Measurements from ENCODE around the gene RABGAP1.

Gene RABGAP1

DNA sequence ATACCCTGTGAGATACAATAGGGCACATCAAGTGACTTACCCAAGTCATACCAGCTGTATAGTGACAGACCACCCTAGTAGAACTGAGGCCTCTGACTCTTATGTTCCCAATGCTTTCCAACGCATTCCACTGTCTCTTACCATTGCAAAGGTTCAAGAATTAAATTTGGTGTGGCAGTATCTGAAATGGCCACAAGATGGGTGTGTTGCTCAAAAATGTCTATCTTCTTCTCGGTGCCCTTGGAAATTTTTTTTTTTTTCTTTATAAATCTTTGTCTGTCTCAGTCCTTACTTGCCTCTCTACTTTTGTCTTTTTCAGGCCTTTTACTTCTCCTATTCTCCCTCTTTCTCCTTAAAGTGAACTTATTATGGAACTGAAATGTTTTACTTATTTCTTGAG lies 141.0 kb downstream of the RABGAP1 start:
- DNase-seq: no peak

DNA sequence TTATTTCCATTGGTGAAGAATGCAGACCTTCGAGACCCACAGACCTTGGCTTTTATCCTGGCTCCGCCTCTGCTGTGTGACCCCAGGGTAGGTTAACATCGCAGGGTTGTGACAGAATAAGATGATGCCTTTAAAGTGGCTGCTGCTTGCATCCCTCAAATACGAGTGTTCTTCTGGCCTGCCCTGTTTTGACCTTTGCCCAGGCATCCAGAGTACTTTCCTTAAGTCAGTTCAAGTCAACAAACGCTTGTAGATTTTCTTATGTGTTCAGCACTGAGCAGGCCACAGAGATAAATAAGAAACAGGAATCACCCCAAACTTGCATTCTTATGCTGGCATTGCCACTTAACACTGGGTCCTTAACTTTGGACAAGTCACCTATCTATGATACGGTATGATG lies 142.9 kb downstream of the RABGAP1 start:
- DNase-seq: no peak

DNA sequence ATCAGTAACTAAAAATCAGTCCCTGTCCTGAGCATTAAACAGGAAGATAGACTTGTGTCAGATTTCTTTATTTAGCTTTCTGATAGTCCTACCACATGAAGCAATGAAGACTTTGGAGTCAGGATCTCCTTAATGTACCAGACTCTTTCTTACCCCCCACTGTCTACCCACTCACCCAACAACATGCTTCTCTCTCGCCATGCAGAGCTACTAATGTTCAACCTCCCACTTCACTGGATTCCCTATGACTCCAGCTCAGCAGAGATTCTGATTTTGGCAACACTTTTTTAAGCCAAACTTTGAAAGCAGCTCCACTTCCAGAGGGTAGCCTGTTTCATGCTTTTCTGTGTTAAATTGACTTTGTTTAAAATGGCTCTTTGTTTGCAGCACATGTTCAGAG lies 143.4 kb downstream of the RABGAP1 start:
- no peak for DNase-seq

DNA sequence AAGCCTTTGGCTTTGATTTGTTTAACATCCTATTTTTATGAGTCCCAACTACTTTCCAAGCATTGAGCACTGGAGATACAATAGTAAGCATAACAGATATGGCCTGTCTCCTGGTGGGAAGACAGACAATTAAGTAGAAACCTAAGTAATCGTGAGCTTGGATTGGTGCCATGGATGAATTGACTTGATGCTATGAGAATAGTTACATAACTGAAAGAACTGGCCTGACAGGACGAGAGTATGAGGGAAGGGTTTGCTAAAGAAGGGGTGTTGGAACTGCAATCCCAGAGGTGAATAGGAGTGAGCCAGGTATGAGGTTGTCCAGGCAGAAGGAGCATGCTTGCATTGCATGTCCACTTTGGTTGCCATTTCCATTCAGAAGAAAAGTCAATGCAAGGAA lies 145.1 kb downstream of the RABGAP1 start:
- DNase-seq: no peak

DNA sequence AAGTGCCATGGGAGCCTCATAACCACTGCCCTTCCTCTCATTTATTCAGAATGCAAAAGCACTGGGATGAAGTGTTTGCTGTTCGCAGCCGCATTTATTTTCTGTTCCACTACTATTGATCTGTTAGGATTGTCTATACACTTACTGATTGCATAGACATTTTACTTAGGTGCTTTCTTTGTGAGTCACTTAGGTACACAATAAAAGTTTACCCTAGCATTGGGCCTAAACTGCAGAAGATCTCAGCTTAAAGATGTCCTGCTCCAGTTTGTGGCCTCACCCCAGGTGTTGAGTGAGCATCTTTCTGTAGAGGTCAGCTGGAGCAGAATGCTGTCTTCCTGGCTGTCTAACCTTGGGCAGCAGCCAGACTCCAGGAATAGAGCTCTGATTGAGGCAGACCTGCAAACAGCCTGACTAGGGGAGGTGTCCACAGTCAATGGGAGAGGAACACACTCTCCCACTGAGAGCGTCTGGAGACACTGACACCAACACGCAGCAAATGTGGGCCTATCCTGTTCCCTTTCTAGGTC lies 146.6 kb downstream of the RABGAP1 start:
- no peak for DNase-seq

DNA sequence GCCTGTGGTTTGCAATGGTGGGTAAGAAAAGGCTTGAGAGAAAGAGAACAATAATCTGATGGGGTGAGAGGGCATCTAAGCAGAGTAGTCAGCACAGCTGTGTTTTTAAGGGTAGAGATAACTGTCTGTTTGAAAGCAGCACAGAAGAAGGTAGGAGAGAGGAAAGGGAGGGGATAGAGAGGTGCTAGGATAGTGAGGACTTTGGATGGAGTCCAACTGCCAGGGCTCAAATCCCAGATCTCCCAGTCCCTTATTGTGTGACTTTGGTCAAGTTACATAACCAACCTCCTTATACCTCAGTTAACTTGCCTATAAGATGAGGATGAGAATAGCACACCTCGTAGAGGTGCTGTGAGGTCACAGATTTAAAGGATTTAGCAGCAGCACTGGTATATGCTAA lies 148.2 kb downstream of the RABGAP1 start:
- no peak for DNase-seq

DNA sequence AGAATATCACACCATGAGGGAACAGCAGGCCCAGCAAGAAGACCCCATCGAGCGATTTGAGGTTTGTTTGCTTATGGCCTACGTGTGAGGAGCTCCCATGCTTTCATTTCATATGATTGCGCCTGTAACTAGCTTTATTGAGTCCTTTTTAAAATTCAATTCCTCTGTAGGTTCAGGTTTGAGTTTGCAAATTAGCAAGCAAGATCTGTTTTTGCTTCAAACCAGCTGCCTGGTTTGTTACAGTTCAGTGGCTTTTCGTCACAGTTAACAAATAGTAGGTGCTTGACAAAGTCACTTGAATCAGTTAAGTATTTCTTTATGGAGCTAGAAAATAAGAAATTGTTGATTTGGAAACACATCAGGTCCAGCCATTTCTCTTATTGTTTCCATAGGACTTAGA lies 149.0 kb downstream of the RABGAP1 start:
- DNase-seq: no peak

DNA sequence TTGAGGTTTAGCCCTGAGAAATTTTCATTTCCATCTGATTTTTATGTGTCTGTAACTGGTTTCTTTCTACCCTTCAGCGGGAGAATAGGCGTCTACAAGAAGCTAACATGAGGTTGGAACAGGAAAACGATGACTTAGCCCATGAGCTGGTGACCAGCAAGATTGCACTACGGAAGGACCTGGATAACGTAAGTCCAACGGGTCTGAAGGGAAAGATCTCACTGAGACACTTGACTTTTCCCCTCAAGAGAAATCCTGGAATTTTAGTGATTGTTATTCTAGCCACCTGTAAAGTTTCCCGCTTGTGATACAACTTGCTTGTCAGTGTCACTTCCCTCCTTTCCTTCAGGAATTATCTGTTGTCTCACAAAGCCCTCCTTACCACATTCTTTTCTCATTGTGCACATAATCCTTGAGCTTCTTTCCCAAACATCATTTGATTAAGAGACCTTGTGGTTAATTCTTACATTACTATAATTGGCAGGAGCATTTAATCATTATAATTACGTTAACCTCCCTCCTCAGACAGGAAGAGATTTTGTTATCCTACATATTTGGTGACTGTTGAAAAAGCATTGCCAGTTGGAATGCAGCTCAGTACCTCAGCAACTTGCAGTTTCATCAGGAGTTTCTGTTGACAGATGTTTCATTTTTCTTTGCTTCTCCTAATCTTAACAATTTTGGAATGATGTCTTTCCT lies 149.5 kb downstream of the RABGAP1 start:
- DNase-seq: no peak

DNA sequence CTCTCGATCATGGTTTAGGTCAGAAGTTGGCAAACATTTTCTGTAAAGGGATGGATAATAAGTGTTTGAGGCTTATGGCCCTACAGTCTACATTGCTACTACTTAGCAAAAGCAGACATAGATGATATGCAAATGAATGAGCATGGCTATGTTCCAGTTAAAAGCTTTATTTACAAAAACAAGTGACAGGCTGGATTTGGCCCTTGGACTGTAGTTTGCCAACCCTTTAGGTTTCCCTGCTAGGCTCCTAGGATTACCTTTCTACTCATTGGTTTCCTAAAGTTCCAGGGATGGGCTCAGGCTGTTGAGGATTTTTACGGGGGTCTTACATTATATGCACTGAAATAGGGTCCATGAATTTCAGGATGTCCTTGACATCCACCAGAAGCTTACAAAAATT lies 150.1 kb downstream of the RABGAP1 start:
- DNase-seq: no peak

DNA sequence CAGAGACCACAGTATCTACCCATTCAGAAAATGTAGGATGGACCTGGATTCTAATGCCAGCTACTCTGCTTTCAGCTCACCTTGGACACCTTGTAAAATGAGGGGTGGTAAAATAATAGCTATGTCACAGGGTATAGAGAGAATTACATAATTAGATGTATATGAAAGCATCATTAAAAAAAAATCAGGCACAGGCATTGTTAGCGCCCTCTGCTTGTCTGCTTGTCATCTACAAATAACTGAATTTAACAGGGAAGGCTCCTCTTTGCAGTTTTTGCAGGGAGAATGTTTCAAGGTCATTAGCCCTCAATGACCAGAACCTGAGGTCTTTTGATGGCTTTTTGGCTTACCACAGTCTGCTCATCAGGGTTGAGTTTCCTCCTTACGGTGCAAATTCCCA lies 150.6 kb downstream of the RABGAP1 start:
- no peak for DNase-seq

DNA sequence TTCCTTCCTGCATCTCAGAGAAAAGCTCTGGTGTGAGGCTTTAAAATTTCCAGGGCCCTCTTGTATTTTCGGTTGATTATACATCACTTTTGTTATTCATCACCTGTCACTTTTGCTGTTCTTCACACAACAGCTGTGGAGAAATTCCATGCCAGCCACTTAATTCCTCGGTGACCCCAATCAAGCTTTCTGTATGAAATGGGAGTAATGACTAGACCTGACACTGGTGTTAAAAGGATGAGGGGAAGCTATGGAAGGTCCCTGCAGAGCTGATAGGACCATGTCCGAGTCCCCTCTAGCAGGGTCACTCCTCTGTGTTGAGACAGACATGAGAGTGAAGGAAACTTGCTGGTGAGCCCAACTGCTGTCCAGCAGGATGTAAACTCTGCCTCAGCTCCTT lies 152.3 kb downstream of the RABGAP1 start:
- DNase-seq: no peak

DNA sequence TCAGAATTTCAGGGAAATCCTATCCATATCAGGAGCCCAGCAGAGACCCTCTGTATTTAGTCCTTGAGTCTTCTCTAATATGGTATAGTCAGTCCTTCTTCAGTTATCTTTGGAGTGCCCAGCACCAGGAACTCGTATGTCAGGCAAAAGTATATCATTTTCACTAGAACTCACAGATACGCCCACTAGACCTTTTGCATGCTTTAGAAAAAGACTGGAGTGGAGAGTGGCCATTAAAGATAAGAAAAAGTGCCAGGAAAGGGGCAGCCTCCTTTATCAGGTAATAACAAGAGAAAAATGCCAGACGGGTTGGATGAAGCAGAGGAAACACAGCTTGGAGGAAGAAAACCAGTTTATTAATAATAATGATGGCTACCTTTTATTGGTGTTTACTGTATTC lies 156.2 kb downstream of the RABGAP1 start:
- DNase-seq: no peak

DNA sequence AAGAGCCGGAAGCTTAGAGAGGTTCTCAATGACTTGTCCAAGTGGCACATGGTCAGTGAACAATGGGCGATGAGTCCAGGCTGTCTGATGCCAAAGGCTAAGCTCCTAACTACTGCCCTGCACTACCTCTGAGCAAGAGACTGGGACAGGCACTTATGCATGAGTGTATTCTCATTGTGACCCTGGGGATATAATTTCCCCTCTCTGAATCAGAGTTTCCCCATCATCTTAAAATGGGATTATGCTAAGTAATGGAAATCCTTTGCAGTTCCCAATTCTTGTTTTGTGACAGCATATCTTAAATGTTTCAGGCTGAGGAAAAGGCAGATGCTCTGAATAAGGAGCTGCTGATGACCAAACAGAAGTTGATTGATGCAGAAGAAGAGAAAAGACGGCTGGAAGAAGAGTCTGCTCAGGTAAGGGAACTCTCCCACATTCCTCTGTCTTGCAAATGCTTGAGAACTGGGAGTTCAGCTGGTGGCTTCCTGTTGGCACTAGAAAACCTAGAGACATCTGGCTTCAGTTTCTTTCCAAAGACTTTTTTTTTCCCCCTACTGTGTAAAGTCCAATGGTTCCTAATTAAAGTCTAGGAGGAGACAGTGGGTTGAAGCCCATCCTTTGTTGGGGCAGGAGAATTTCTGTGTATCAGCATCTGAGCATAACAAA lies 156.7 kb downstream of the RABGAP1 start:
- no peak for DNase-seq

DNA sequence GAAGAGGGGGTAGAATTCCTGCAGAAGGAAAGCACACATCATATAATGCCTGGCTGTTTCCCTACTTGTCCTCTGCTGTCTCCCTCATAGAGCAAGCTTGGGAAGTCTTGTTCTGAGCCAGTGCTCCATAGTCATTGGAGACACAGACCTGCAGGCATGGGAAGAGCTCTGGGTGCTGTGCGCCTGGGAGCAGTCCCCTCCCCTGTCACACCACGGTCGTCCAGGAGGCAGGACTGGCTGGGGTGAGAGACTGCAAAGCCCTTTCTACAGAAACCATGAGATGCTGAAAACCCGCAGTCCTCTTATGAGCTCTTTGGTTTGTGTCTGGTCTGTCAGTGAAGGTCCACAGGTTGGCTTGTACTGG lies 157.3 kb downstream of the RABGAP1 start:
- no peak for DNase-seq

DNA sequence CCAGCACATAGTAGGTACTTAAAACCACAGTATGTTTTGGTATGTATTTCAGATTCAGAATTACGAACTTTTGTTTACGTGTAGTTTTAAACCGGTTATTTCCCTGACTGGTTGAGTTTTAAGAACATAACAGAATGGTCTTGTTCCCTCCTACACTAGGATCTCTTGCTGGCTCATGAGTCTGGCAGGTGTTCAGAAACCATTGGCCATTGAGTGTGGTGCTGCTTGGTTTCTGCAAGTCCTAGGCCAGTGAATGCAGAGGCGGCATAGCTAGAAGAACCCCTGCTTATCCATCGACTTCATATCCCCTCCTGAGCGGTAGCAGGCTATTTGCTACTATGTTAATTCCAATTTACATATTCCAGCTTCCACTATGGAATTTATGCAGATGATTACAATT lies 158.2 kb downstream of the RABGAP1 start:
- peak in 7 of 56 donors; percentile 22 to 49 (median 42) for DNase-seq

DNA sequence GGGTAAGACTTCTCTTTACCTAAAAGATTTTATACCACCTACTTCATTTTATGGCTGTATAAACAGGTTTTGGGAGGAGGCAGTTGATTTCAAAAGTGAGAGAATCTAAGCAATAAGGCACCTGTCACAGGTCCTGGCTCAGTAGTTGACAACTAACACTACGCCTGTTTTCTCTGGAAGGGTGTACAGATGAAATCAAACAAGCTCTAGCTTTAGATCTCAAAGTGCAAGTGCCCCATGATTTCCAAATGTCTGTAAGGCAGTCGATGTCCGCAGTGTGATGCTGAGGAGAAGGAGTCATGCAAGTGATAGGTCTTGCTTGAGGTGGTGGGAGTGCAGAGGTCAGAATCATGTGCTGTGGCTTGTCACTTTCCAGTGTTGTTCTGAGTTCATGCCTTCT lies 158.7 kb downstream of the RABGAP1 start:
- no peak for DNase-seq

DNA sequence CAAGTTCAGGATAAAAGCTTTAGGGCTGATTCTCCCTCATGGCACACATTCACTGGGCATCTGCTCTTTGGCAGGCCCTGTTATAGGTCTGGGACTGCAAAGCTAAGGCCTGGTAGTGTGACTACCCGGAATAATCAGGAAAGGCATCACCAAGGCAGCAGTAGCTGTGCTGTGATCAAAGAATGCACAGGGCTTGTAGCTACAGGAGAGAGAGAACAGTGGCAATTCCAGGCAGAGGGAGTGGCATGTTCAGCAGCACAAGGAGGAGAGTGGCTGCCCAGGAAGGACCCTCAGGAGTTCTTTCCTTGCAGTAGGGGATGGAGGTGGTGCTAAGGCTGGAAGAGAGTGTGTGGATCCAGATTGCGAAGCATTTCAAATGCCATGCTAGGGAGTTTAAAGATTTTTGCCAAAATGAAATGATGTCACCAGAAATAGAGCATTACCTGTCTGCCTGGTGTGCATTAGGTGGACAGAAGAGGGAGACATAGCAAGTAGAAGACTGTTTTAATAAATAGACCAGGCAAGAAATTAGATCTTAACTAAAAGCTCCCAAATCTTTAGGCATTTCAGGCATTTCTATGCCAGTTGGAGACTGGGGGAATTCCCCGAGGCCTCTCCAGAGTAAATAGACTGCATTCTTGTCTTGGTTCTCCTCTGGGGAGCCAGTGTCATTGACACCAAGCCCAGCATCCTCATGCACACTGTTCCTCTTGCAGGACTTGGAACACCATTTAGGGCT lies 161.7 kb downstream of the RABGAP1 start:
- no peak for DNase-seq

DNA sequence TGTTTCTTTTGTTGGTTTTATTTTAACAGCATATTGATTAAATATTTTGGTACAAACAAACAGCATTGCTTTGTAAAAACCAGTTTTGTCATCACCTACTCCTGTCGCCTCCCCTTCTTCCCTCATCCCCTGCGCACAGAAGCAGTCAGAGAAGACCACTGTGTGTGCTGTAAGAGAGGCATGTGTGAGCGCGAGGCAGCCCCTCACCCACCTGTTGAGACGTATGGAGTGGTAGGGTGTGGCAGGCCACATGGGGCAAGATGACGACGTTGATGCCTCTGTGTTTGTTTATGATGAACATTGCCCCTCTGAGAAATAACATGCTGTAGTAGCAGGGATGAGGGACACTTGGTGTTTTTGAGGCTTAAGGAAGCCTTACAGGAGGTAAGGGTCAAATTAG lies 164.0 kb downstream of the RABGAP1 start:
- DNase-seq: no peak

DNA sequence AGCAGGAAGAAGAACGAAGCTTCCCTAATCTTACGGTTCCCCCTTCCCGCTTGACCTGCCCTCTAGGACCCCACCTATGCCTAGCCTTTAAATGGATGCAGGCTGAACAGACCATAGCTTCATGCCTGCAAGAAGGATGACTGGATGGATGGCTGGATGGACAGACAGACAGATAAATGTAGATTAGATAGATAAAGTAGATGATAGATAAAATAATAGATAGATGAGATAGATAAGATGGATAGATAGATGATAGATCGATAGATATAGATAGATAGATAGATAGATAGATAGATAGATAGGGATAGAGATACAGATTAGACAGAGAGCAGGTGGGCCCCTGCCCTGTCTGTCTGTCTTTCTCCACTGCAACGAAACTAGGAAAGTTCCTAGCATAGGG lies 164.7 kb downstream of the RABGAP1 start:
- DNase-seq: no peak

DNA sequence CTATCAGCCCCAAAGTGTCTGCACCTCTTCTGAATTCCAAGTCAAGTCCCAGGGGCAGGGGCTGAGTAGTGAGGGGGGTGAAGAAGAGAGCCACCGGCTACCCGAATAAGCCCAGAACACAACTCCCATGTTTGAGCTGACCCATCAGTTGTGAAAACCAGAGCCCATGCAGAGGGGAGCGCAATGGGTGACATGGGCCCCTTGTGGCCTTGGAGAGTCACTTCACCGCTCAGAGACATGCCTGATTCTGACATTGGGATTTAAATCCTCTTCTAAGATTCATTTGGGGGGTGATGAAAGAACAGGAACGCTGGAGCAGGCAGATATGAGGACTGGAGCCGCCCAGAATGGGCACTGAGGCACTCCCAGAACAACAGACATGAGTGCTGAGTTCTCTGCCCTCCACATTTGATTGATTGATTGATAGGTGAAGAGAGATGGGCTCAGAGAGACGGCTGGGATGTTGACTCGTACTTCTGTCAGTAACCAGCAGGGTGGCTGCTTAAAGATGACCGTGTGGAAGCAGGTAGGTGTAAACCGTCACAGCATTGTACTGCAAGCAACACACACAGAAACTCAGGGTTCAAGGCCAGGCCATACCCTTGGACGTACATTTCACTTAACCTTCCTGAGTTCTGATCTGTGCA lies 166.9 kb downstream of the RABGAP1 start:
- no peak for DNase-seq

DNA sequence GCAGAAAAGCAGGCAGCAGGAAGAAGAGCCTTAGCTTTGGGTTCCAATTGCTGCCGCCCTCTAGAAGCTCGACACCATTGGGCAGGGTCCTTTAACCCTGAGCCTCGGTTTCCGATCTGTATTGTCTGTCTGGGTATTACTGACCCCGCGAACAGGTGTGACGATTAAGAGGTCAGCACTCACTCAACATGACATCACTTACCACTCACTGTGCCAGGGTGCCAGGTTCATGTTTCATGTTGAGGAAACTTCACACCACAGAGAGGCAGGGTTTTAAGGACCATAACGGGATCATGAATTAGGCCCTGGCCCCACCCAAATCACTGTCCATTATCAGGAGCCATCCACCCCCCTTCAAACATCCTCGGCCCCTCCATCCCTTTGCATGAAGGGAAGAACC lies 168.2 kb downstream of the RABGAP1 start:
- DNase-seq: no peak
